HepG2 (cell line): ENCODE measurements around the gene RBP3. TPM values are rescaled to one million over a fixed set of nuclear protein-coding genes. Genes with fewer than 3 reads are reported as not detected.

ENCODE experiments used
- ATAC-seq: fragments of 200-7000 bp; cut with Tn5 transposase; 3 replicates; pipeline ENCODE4 v1.9.1; 2020; ENCODE audit warnings: mild to moderate bottlenecking, moderate library complexity
- BruUV-seq: library from RNA; stranded (reverse); fragments of 400-500 nt; replicated peaks from 2 replicates; lab custom pipeline; 2021; lab: Mats Ljungman, UMichigan
- CTCF ChIA-PET: fragments of 300-600 bp; formaldehyde crosslinking; extraction: SDS; loops from one replicate; lab custom pipeline; 2021; ENCODE audit warnings: low total read pairs, inconsistent platforms, low intra/inter-chr PET ratio; lab: Yijun Ruan, JAX
- POLR2A ChIA-PET: fragments of 350-600 bp; sonication (Branson Sonifier 250); formaldehyde crosslinking; loops from one replicate; lab custom pipeline; 2020; ENCODE audit warnings: antibody characterized with exemption, inconsistent platforms; lab: Yijun Ruan, JAX
- DNase-seq: peaks from one replicate; pipeline ENCODE4 v3.0.0-alpha.2; 2015; ENCODE audit warnings: low spot score
- FAIRE-seq: peaks from 3 replicates; lab custom pipeline; 2011; peaks lifted over from hg19 to GRCh38; lab: Jason Lieb, UNC
- H2AFZ ChIP-seq: one replicate; pipeline ENCODE4 v1.6.1; 2011; ENCODE audit warnings: low read length, inconsistent platforms
- H3K27ac ChIP-seq: fragments of 300-600 bp; 3 replicates; pipeline ENCODE4 v1.8.0; 2011; ENCODE audit warnings: mixed run types, mild to moderate bottlenecking, mixed read lengths, low read length, inconsistent platforms; ENCODE audit not compliant: insufficient read depth; ENCODE audit errors: extremely low read length
- H3K27me3 ChIP-seq, 2 experiments: fragments of 200-600 bp in 1 of 2; 2 replicates in 1 of 2; 3 replicates in 1 of 2; pipeline versions ENCODE4 v1.6.0 to v1.8.0; 2011; ENCODE audit warnings: low read length in 2 of 2, mild to moderate bottlenecking in 2 of 2, moderate library complexity in 2 of 2, inconsistent platforms in 1 of 2; ENCODE audit not compliant: insufficient read depth in 2 of 2, control insufficient read depth in 1 of 2
- H3K36me3 ChIP-seq, 2 experiments: fragments of 200-600 bp in 1 of 2; replicated peaks in 1 of 2; 2 replicates in 1 of 2; 3 replicates in 1 of 2; pipeline versions ENCODE4 v1.5.1 to v1.8.0; 2011; ENCODE audit warnings: low read length in 2 of 2, inconsistent platforms in 1 of 2; ENCODE audit not compliant: insufficient read depth in 2 of 2, control insufficient read depth in 1 of 2
- H3K4me1 ChIP-seq: 2 replicates; pipeline ENCODE4 v1.5.1; 2012; ENCODE audit warnings: low read length, inconsistent platforms; ENCODE audit not compliant: insufficient read depth
- H3K4me2 ChIP-seq: 2 replicates; pipeline ENCODE4 v1.6.0; 2011; ENCODE audit warnings: low read depth, low read length, inconsistent platforms
- H3K4me3 ChIP-seq, 3 experiments: fragments of 200-600 bp in 1 of 3; sonication (generic), shearing (Covaris generic) in 1 of 3; replicated peaks in 1 of 3; 2 replicates each; pipeline ENCODE4 v1.5.1; 2011 to 2016; ENCODE audit warnings: low read length in 3 of 3, inconsistent platforms in 2 of 3, low read depth in 2 of 3, mild to moderate bottlenecking in 2 of 3, control low read depth in 1 of 3, mixed read lengths in 1 of 3; ENCODE audit not compliant: insufficient read depth in 1 of 3
- H3K79me2 ChIP-seq: one replicate; pipeline ENCODE4 v1.6.1; 2011; ENCODE audit warnings: low read length, inconsistent platforms; ENCODE audit not compliant: insufficient read depth
- H3K9ac ChIP-seq: 2 replicates; pipeline ENCODE4 v1.6.0; 2011; ENCODE audit warnings: mild to moderate bottlenecking, low read depth, low read length, inconsistent platforms; ENCODE audit not compliant: insufficient read depth
- H3K9me3 ChIP-seq: 2 replicates; pipeline ENCODE4 v1.5.1; 2012; ENCODE audit warnings: mild to moderate bottlenecking, low read length
- H4K20me1 ChIP-seq: 2 replicates; pipeline ENCODE4 v1.6.0; 2011; ENCODE audit warnings: inconsistent platforms, mild to moderate bottlenecking, low read length, moderate library complexity; ENCODE audit not compliant: insufficient read depth
- BHLHE40 ChIP-seq: IDR thresholded peaks from 2 replicates; pipeline ENCODE4 v1.6.1; 2011; ENCODE audit warnings: low read length, improper control_type of control experiment
- MIER2 ChIP-seq: IDR thresholded peaks from 2 replicates; pipeline ENCODE4 v1.6.1; 2016; ENCODE audit warnings: missing biosample characterization, missing genetic modification reagents
- RFX3 ChIP-seq: IDR thresholded peaks from 2 replicates; pipeline ENCODE4 v1.6.1; 2016; ENCODE audit warnings: missing biosample characterization, missing genetic modification reagents
- ZNF776 ChIP-seq: sonication (generic); formaldehyde crosslinking; IDR thresholded peaks from 2 replicates; pipeline ENCODE4 v1.4.0; 2020; ENCODE audit warnings: mild to moderate bottlenecking, missing genetic modification reagents
- whole genome bisulfite sequencing: methylation state at CpG from one replicate; pipeline ENCODE4 v1.1.6; 2017; ENCODE audit warnings: low lambda C conversion rate; 5-methylcytosine and 5-hydroxymethylcytosine counted together
- in situ Hi-C: cut with HindIII; loops from 2 replicates; pipeline ENCODE4 v1.10.0; 2017; ENCODE audit warnings: low pct_unique_long_range_greater_than_20kb; ENCODE audit not compliant: extremely low pct_ligation_motif_present
- intact Hi-C: fragments of 100-400 bp; cut with micrococcal nuclease; formaldehyde crosslinking; loops from one replicate; pipeline ENCODE4 v1.10.0; 2022; ENCODE audit not compliant: unreplicated experiment
- polyA plus RNA-seq, 8 experiments: library from polyadenylated mRNA; depleted of rRNA in 3 of 8; stranded (reverse) in 7 of 8; unstranded in 1 of 8; fragments of >200 nt; fragmentation: Illumina TruSeq in 4 of 8; extraction: Trizol in 4 of 8; gene quantifications; 2 replicates each; pipeline versions ENCODE4 v1.2.1 to v1.2.3, GENCODE V29; 2011 to 2016; ENCODE audit warnings: low read depth in 4 of 8, missing spikeins in 1 of 8, mixed read lengths in 1 of 8; ENCODE audit not compliant: insufficient read depth in 1 of 8
- total RNA-seq, 5 experiments: library from RNA; depleted of rRNA; stranded (reverse); fragments of >200 nt; fragmentation: Illumina TruSeq; extraction: Trizol; gene quantifications; 2 replicates each; pipeline ENCODE4 v1.2.3, GENCODE V29; 2016; ENCODE audit warnings: low read depth in 1 of 5
- TF ChIP-seq, protein P1 (sequence below): sonication (generic); formaldehyde crosslinking; IDR thresholded peaks from 2 replicates; pipeline ENCODE4 v1.5.1; 2020; ENCODE audit warnings: mild to moderate bottlenecking, missing genetic modification reagents

The RBP3 gene
- total and polyA plus RNA-seq, 2 of the 13 experiments (the other 11 are each of a cell fraction or from before 2014, with no cell fraction given): not detected

DNA sequence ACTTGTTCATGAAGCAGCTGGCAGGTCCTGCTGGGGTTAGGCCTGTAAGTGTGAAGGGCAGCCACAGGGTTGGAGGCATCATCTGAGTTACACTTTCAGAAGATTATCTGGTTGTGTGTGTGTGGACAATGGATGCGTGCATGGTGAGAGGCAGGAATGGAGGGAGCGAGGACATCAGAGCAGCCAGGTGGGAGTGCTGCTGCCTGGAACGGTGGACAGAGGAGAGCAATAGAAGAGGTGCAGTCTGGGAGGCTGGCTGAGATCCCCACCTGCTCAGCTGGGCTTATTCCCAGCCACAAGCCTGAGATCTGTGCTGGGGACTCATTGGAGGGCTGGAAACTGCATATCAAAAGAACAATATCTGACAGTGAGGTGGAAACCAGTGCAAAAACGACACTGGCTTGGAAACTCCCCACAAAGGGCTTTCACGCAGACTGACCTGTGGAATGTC is 18.0 kb downstream of the RBP3 start:
- BruUV-seq: no TSS peak
- TF ChIP-seq RFX3 (CRISPR knock-in tag): no peak
- no peak for TF ChIP-seq MIER2 (CRISPR knock-in tag)
- TF ChIP-seq BHLHE40: no peak
- TF ChIP-seq, protein P1, sequence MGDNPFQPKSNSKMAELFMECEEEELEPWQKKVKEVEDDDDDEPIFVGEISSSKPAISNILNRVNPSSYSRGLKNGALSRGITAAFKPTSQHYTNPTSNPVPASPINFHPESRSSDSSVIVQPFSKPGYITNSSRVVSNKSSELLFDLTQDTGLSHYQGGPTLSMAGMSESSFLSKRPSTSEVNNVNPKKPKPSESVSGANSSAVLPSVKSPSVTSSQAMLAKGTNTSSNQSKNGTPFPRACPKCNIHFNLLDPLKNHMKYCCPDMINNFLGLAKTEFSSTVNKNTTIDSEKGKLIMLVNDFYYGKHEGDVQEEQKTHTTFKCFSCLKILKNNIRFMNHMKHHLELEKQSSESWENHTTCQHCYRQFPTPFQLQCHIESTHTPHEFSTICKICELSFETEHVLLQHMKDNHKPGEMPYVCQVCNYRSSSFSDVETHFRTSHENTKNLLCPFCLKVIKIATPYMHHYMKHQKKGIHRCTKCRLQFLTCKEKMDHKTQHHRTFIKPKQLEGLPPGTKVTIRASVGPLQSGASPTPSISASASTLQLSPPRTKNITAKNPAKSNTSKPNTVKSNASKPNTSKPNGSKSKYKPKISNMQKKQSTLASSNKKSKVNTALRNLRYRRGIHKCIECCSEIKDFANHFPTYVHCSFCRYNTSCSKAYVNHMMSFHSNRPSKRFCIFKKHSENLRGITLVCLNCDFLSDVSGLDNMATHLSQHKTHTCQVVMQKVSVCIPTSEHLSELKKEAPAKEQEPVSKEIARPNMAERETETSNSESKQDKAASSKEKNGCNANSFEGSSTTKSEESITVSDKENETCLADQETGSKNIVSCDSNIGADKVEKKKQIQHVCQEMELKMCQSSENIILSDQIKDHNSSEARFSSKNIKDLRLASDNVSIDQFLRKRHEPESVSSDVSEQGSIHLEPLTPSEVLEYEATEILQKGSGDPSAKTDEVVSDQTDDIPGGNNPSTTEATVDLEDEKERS (CRISPR knock-in tag): no peak
- no peak for TF ChIP-seq ZNF776 (CRISPR knock-in tag)
- no peak for ATAC-seq
- in situ Hi-C loops: no loop called here
- no peak for DNase-seq
- H3K27ac ChIP-seq: no peak overlapping the region
- H3K4me1 ChIP-seq: peaks cover 10% of the 10 kb centered on the region; the same call in 1 of the 2 replicates
- H4K20me1 ChIP-seq: no peaks in the 10 kb centered on the region
- H3K9me3 ChIP-seq: no peaks in the 10 kb centered on the region
- peaks cover 0 to 4% of the 10 kb centered on the region in 2 experiments; a peak in 3 of 5 replicates for H3K27me3 ChIP-seq
- no peak overlapping the region for H3K4me3 ChIP-seq
- H3K79me2 ChIP-seq: no peaks in the 10 kb centered on the region
- H3K4me2 ChIP-seq: no peak overlapping the region
- POLR2A ChIA-PET: no interaction called here
- H2AFZ ChIP-seq: no peak overlapping the region
- intact Hi-C loops: no loop called here
- H3K9ac ChIP-seq: no peak overlapping the region
- no peaks in the 10 kb centered on the region for H3K36me3 ChIP-seq
- 28% methylated on average over 5 of the region's 5 CpGs for WGBS
- CTCF ChIA-PET: no interaction called here
- FAIRE-seq: no peak
